CMK (cell line): ENCODE measurements around the gene TRIM25.
"Not testable (repeated sequence)": the region's sequence is repeated elsewhere in the genome, so short reads cannot be mapped to it uniquely, and the experiment has no call there.

Experiments
- DNase-seq: peaks from one replicate; pipeline ENCODE4 v3.0.0-alpha.2; 2010; ENCODE audit warnings: low read depth

Gene TRIM25, protein sequence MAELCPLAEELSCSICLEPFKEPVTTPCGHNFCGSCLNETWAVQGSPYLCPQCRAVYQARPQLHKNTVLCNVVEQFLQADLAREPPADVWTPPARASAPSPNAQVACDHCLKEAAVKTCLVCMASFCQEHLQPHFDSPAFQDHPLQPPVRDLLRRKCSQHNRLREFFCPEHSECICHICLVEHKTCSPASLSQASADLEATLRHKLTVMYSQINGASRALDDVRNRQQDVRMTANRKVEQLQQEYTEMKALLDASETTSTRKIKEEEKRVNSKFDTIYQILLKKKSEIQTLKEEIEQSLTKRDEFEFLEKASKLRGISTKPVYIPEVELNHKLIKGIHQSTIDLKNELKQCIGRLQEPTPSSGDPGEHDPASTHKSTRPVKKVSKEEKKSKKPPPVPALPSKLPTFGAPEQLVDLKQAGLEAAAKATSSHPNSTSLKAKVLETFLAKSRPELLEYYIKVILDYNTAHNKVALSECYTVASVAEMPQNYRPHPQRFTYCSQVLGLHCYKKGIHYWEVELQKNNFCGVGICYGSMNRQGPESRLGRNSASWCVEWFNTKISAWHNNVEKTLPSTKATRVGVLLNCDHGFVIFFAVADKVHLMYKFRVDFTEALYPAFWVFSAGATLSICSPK

DNA sequence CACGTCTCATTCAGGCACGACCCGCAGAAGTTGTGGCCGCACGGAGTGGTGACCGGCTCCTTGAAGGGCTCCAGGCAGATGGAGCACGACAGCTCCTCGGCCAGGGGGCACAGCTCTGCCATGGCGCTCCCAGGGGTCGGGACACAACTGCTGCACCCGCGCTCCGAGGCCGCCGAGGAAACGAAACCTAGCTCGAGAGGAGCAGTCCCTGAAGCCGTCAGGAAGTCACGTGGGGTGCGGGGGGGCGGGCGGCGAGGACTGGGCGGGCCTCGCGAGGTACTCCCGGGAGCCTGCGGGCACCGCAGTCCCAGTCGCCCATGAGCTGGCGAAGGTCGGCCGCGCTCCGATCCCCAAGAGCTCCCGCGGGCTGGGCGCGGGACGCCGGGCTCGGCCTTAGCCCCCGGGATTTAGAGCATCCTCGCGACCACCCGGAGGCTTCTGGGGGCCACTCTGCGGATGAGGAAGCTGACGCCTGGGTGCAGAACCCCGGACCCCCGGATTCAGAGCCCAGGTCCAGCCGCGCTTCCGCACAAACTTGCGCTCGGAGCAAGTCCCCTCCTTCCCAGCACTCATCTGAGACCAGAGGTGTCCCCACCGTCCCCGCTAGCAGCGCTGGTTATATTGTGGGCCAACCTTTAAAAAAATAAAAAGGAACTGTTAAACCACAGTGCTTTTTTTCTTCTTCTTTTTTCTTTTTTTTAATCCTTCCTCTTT is at the start of gene TRIM25:
TRIM25 (minus strand) TSS at position 183 of the 714 bp plus-strand sequence; CDS start at position 122, 61 bp downstream.
- peak; percentile 70 for DNase-seq

- peak; percentile 79 for DNase-seq
Measured at GRCh38 chr17:56960596-56961538, 47.0 kb upstream of the TRIM25 start, which contains the start of gene COIL. Gene COIL (minus strand): TSS chr17:56961050. CDS start chr17:56961019, 31 bp downstream.

GRCh38 chr17:56956992-56957391 is 43.1 kb upstream of the TRIM25 start:
- no peak for DNase-seq

GRCh38 chr17:56949595-56949994 is 35.7 kb upstream of the TRIM25 start:
- no peak for DNase-seq

GRCh38 chr17:56948491-56948890 is 34.6 kb upstream of the TRIM25 start:
- DNase-seq, result no peak

- DNase-seq, result no peak
Measured at GRCh38 chr17:56947741-56948140, 33.9 kb upstream of the TRIM25 start.

GRCh38 chr17:56945938-56946505 is 32.2 kb upstream of the TRIM25 start:
- DNase-seq, result no peak

DNA sequence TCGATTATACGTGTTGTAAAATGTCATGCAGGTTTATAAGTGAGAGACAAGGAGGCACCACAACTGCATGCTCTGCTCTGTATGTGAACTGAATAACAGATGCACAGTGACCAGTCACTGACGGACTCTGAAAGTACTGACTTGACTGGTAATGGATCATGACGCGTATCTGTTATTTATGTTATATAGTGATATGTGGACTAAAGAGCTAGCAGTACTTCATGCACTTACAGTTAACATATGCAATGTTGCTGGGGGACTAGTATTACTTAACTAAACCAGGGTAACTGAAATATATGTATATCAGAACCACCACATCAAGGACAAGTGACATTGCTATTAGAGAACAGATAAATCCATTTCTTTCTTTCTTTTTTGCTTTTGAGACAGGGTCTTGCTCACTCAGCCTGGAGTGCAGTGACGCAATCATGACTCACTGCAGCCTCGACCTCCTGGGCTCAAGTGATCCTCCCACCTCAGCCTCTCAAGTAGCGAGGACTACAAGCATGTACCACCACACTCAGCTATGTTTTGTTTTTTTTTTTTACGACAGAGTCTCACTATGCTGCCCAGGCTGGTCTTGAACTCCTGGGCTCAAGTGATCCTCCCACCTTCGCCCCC is 29.8 kb upstream of the TRIM25 start:
- DNase-seq, result no peak

GRCh38 chr17:56939869-56940484 is 26.1 kb upstream of the TRIM25 start:
- DNase-seq, result peak; percentile 11

GRCh38 chr17:56938206-56938605 is 24.4 kb upstream of the TRIM25 start:
- DNase-seq, result not testable (repeated sequence)

GRCh38 chr17:56937687-56938086 is 23.8 kb upstream of the TRIM25 start:
- DNase-seq, result no peak

DNA sequence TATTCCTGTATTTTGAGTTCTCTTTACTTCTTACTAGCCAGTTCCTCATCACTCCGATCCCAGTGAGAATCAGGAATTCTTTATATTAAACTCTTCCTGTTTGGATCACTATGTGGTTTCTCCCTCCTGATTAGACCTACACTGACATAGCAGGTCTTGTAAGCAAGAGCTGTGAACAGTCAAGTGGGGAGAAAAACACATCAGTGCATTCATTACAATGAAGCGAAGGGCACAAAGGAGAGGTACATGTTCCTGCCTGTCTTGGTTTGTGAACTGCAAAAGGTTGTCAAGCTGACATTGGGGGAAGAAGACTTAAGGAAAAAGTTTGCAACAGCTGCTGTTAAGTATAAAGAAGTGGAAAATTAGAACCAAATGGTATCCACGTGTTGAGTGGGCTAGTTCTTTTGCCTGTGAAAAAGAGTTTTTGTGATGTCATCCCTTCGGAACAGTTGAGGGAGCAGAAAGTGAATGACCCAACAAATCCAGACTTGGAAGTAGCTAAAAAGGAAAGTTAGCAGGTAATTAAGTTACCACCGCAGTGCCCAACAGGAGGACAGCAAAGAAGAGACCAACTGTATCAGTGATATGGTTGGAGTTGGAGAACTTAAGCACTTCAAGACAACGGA is 23.0 kb upstream of the TRIM25 start:
- no peak for DNase-seq

GRCh38 chr17:56935461-56935860 is 21.6 kb upstream of the TRIM25 start:
- DNase-seq, result no peak

DNA sequence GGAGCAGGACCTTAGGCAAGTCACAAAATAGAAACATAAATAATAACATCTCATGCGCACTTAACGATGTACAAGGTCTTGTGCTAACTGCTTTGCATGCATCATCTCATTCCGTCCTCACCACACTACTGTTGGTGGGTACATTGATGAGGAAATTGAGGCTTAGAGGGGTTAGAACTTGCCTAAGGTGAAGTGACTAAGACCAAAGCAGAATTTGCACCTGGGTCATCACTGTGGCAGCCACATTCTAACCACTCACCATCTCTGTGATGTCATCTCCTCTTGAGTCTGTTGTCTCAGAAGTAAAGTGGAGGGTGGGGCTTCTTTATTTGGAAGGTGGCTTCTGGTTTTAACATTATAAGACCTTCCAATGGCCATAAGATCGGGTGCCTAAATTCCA is 20.4 kb upstream of the TRIM25 start:
- no peak for DNase-seq

DNA sequence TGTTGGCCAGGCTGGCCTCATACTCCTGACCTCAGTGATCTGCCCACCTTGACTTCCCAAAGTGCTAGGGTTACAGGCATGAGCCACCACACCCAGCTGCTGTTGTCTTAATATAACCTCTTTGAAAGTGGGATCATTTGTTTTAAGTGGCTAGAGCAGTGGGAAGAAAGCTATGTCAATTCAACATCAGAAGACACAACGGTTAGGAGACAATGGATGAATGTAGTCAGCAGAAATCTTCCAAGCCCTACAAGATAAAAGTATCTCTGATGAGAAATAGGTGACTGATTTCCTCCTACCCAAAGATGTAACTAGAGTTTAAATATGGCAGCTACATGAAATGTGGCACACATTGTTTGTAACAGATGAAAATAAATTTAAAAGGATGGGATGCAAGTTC is 20.0 kb upstream of the TRIM25 start:
- DNase-seq, result no peak

DNA sequence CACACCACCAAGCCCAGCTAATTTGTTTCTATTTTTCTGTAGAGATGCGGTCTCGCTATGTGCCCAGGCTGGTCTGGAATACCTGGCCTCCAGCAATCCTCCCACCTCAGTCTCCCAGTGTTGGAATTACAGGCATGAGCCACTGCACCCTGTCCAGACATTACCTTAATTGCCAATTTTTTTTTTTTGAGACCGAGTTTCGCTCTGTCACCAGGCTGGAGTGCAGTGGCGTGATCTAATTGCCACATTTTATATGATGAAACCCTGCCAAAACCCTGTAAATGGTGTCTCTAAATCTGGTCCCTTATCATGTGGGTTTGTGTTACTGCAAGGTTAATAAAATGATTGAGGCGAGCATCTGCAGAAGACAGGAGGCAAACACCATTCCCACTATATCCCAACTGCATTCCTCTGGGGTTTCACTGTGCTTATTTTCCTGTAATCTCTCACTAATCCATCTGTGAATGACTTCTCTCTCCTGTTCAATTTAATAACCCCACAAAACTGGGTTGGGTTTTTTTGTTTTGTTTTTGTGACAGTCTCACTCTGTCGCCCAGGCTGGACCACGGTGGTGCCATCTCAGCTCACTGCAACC is 19.4 kb upstream of the TRIM25 start:
- DNase-seq, result no peak

- no peak for DNase-seq
Measured at GRCh38 chr17:56930739-56931337, 17.0 kb upstream of the TRIM25 start.

- no peak for DNase-seq
Measured at GRCh38 chr17:56929362-56929969, 15.6 kb upstream of the TRIM25 start.

DNA sequence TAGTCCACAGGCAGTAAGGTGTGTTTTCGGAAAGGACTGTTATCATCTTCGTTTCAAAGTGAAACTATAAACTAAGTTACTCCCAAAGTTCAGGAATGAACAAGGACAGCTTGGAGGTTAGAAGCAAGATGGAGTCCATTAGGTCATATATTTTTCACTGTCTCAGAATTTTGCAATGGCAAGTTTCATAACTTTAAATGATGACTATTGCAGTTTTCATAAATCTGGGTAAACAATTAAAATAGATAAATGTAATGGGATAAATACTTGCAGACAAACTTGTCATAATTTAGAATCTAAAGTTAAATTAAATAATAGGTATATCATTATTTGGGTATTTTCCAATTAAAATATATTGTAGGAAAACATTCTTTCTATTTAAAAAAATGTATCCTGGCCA is 14.7 kb upstream of the TRIM25 start:
- no peak for DNase-seq
